ENCODE data around the gene MAPK9. TPM values are rescaled to one million over a fixed set of nuclear protein-coding genes. Genes with fewer than 3 reads are reported as not detected.
A peak's percentile ranks its signal among the peaks of the same experiment; 100 is the strongest.

Gene MAPK9
- total RNA-seq, 2 experiments from 2014 or later, result 19.9 to 42.1 TPM

GRCh38 chr5:180289966-180290365, 1.9 kb downstream of the MAPK9 start:
- no TSS peak for BruUV-seq (replicated peaks)
- H3K9me2 ChIP-seq (ENCODE audit: insufficient read depth, low read length), result no peaks in the 10 kb centered on the region
- POLR2A ChIA-PET, result interaction anchor here (0.8 to 1.2 kb wide), 3 partner anchors 9 to 21 kb away, joined by 3 to 4 read pairs (median 4); no protein-coding TSS in a partner anchor

GRCh38 chr5:180289433-180289832, 2.5 kb downstream of the MAPK9 start:
- H3K36me3 ChIP-seq (ENCODE audit: insufficient read depth, low read length), result peaks cover 39% of the 10 kb centered on the region
- no peak for DNase-seq (ENCODE audit: low spot score)
- no TSS peak for BruUV-seq (replicated peaks)
- POLR2A ChIA-PET, result interaction anchor here (0.7 to 1.2 kb wide), 4 partner anchors 8 to 20 kb away, joined by 3 to 4 read pairs (median 4); no protein-coding TSS in a partner anchor
- intact Hi-C loops (cut with micrococcal nuclease; ENCODE audit: unreplicated experiment), result no loop called here
- no peaks in the 10 kb centered on the region for H3K9me2 ChIP-seq (ENCODE audit: insufficient read depth, low read length)
- H2AFZ ChIP-seq (ENCODE audit: low read length), result no peak overlapping the region
- H3K9me3 ChIP-seq (ENCODE audit: low read length), result no peaks in the 10 kb centered on the region
- CTCF ChIA-PET (ENCODE audit: unreplicated experiment), result no interaction called here
- H3K4me3 ChIP-seq (ENCODE audit: low read depth, low read length, poor library complexity, severe bottlenecking), result no peak overlapping the region
- H3K79me2 ChIP-seq (ENCODE audit: insufficient read depth, low read depth, low read length), result peaks cover 35% of the 10 kb centered on the region
- H3K27ac ChIP-seq (ENCODE audit: low read depth, low read length, poor library complexity, severe bottlenecking), result no peak overlapping the region
- TF ChIP-seq CTCF (conservative IDR thresholded peaks at IDR 0.05; ENCODE audit: low read length) (no peak), EZH2phosphoT487 (IDR thresholded peaks at IDR 0.05; ENCODE audit: borderline replicate concordance, low read depth, low read length) (no peak)
- peaks cover 19% of the 10 kb centered on the region; the same call in 1 of the 2 replicates for H4K20me1 ChIP-seq (ENCODE audit: insufficient read depth, low read length)
- H3K4me1 ChIP-seq (ENCODE audit: insufficient read depth, low read length, poor library complexity, severe bottlenecking), result peaks cover 25% of the 10 kb centered on the region
- no peak overlapping the region for H3K4me2 ChIP-seq (ENCODE audit: low read length)

More at GRCh38 chr5:180289966-180290365, 1.9 kb downstream of the MAPK9 start:
- Histone ChIP-seq H3K27ac (ENCODE audit: low read depth, low read length, poor library complexity, severe bottlenecking) (no peak overlapping the region), H3K4me1 (ENCODE audit: insufficient read depth, low read length, poor library complexity, severe bottlenecking) (peaks cover 30% of the 10 kb centered on the region), H3K4me2 (ENCODE audit: low read length) (peak overlapping the region; percentile 96), H4K20me1 (ENCODE audit: insufficient read depth, low read length) (peaks cover 19% of the 10 kb centered on the region; the same call in 1 of the 2 replicates), H3K79me2 (ENCODE audit: insufficient read depth, low read depth, low read length) (peaks cover 35% of the 10 kb centered on the region), H3K9me3 (ENCODE audit: low read length) (no peaks in the 10 kb centered on the region), H3K36me3 (ENCODE audit: insufficient read depth, low read length) (peaks cover 37% of the 10 kb centered on the region), H2AFZ (ENCODE audit: low read length) (no peak overlapping the region), H3K4me3 (ENCODE audit: low read depth, low read length, poor library complexity, severe bottlenecking) (no peak overlapping the region)
- TF ChIP-seq EZH2phosphoT487 (IDR thresholded peaks at IDR 0.05; ENCODE audit: borderline replicate concordance, low read depth, low read length), result no peak
- intact Hi-C loops (cut with micrococcal nuclease; ENCODE audit: unreplicated experiment), result loop anchor here (5.0 kb wide), 1 partner anchor 383 kb away; the partner anchor contains the start of gene TBC1D9B
- CTCF ChIA-PET (ENCODE audit: unreplicated experiment), result no interaction called here
- DNase-seq (ENCODE audit: low spot score), result no peak

GRCh38 chr5:180287868-180288267, 4.0 kb downstream of the MAPK9 start:
- DNase-seq (ENCODE audit: low spot score), result no peak
- no peaks in the 10 kb centered on the region for H3K9me2 ChIP-seq (ENCODE audit: insufficient read depth, low read length)
- peaks cover 30% of the 10 kb centered on the region for H3K79me2 ChIP-seq (ENCODE audit: insufficient read depth, low read depth, low read length)
- H3K4me1 ChIP-seq (ENCODE audit: insufficient read depth, low read length, poor library complexity, severe bottlenecking), result peaks cover 10% of the 10 kb centered on the region
- H3K27ac ChIP-seq (ENCODE audit: low read depth, low read length, poor library complexity, severe bottlenecking), result no peak overlapping the region
- intact Hi-C loops (cut with micrococcal nuclease; ENCODE audit: unreplicated experiment), result no loop called here
- H3K9me3 ChIP-seq (ENCODE audit: low read length), result no peaks in the 10 kb centered on the region
- ChIA-PET CTCF (ENCODE audit: unreplicated experiment) (no interaction called here), POLR2A (no interaction called here)
- no peak overlapping the region for H3K4me2 ChIP-seq (ENCODE audit: low read length)
- peaks cover 53% of the 10 kb centered on the region for H3K36me3 ChIP-seq (ENCODE audit: insufficient read depth, low read length)
- TF ChIP-seq EZH2phosphoT487 (IDR thresholded peaks at IDR 0.05; ENCODE audit: borderline replicate concordance, low read depth, low read length) (no peak), CTCF (conservative IDR thresholded peaks at IDR 0.05; ENCODE audit: low read length) (no peak)
- H4K20me1 ChIP-seq (ENCODE audit: insufficient read depth, low read length), result peaks cover 15% of the 10 kb centered on the region; the same call in 1 of the 2 replicates
- BruUV-seq (replicated peaks), result no TSS peak
- H3K4me3 ChIP-seq (ENCODE audit: low read depth, low read length, poor library complexity, severe bottlenecking), result no peak overlapping the region
- no peak overlapping the region for H2AFZ ChIP-seq (ENCODE audit: low read length)

Data from OCI-LY7 (cell line).